ENCODE results near the gene VPS52. TPM values are rescaled to one million over a fixed set of nuclear protein-coding genes. Genes with fewer than 3 reads are reported as not detected.

The VPS52 gene
- total and polyA plus RNA-seq, 9 of the 15 experiments (the other 6 are each of a cell fraction or from before 2014, with no cell fraction given) = 24.4 to 103 (median 40.2) TPM

GRCh38 chr6:33247977-33248642, 23.6 kb downstream of the VPS52 start (continued):
- TF ChIP-seq GTF3C2 (IDR thresholded peaks at IDR 0.05; ENCODE audit: borderline replicate concordance, extremely low read depth, insufficient read length) = no peak
- TF ChIP-seq DEAF1 (CRISPR knock-in tag; IDR thresholded peaks at IDR 0.05) = peak; percentile 90
- no peak for TF ChIP-seq CLOCK (CRISPR knock-in tag; IDR thresholded peaks at IDR 0.05; ENCODE audit: borderline replicate concordance)
- TF ChIP-seq U2AF1 (optimal IDR thresholded peaks at IDR 0.05; ENCODE audit: low read depth, low read length) = no peak
- TF ChIP-seq PRDM10 (IDR thresholded peaks at IDR 0.05; ENCODE audit: partially characterized antibody) = peak; percentile 7
- TF ChIP-seq KDM2B (CRISPR knock-in tag; IDR thresholded peaks at IDR 0.05) = no peak
- TF ChIP-seq ZBTB33 (CRISPR knock-in tag; IDR thresholded peaks at IDR 0.05) = peak; percentile 47; the same call in 1 of the 2 replicates
- TF ChIP-seq ZNF133 (CRISPR knock-in tag; IDR thresholded peaks at IDR 0.05) = no peak
- TF ChIP-seq MYNN (IDR thresholded peaks at IDR 0.05) = 0 out of 2 replicates have a peak, but pooled peaks have one; percentile 32
- no peak for TF ChIP-seq MYNN (CRISPR knock-in tag; IDR thresholded peaks at IDR 0.05)
- no peak for TF ChIP-seq ZNF707 (CRISPR knock-in tag; conservative IDR thresholded peaks at IDR 0.05)
- peak; percentile 45; the same call in 1 of the 2 replicates for TF ChIP-seq PHF21A (IDR thresholded peaks at IDR 0.05; ENCODE audit: borderline replicate concordance, low read depth)
- TF ChIP-seq POLR2H (tag; IDR thresholded peaks at IDR 0.05; ENCODE audit: low read depth) = no peak
